ENCODE data around the gene TRUB1.

DNA sequence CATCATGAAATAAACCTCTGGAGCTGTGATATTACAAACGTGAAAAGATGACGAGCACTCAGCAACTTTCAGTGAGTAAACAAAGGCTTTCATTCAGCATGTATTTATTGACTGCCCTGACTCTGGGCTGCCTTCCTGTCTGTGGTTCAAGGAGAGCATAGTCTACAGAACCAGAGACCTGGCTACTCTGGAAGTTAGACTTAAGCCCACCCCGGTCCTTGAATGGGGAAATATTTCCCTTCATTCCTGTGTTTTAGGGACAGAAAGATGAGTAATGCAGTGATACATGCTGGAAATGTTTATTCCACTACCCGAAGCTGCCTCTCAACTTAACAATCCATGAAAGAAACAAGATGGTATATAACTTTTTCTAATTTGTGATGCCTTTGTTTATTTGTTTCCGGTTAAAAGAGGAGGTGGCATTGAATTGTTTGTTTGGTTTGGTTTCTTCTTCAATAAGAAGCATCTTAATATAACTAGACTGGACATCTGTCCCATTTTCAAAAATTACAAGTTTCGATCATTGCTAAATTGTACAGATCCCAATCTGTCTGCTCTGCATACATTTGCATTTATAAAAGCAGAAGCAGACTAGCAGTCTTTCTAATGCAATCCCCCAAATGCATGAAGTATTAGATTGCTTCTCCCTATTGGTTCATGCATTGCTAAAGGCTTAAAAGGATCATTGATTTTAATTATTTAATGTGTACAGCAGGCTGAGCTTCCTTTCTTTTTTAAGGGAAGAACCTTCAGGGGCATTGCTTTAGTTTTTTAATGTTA, 57.7 kb downstream of the TRUB1 start:
- TF ChIP-seq ZNF274 (IDR thresholded peaks at IDR 0.05; ENCODE audit: low read depth, low read length) (no peak), YY1 (IDR thresholded peaks at IDR 0.05; ENCODE audit: insufficient read depth, insufficient read length) (no peak)
